HepG2 (cell line): Measurements from ENCODE around the gene MBOAT7. TPM values are rescaled to one million over a fixed set of nuclear protein-coding genes. Genes with fewer than 3 reads are reported as not detected.
A peak's percentile ranks its signal among the peaks of the same experiment; 100 is the strongest.

Source experiments
- ELF3 ChIP-seq: IDR thresholded peaks from 2 replicates; pipeline ENCODE4 v1.6.1; 2016; ENCODE audit warnings: missing genetic modification reagents, missing compliant biosample characterization
- EP300 ChIP-seq, 3 experiments: sonication (generic) in 1 of 3; formaldehyde crosslinking in 1 of 3; IDR thresholded peaks; 2 replicates each; pipeline versions ENCODE4 v1.5.1 to v1.6.1; 2011 to 2020; ENCODE audit warnings: low read depth in 2 of 3, low read length in 2 of 3, borderline replicate concordance in 1 of 3, improper control_type of control experiment in 1 of 3, mild to moderate bottlenecking in 1 of 3, missing genetic modification reagents in 1 of 3, moderate library complexity in 1 of 3
- HNF4A ChIP-seq: sonication (generic); formaldehyde crosslinking; IDR thresholded peaks from 2 replicates; pipeline ENCODE4 v1.4.0; 2020; ENCODE audit warnings: missing genetic modification reagents
- ISL2 ChIP-seq: sonication (generic); formaldehyde crosslinking; IDR thresholded peaks from 2 replicates; pipeline ENCODE4 v1.5.0; 2020; ENCODE audit warnings: missing genetic modification reagents
- KDM2A ChIP-seq: sonication (generic); formaldehyde crosslinking; IDR thresholded peaks from 2 replicates; pipeline ENCODE4 v1.4.0; 2020; ENCODE audit warnings: low read depth, missing genetic modification reagents, borderline replicate concordance
- KDM5B ChIP-seq: sonication (generic); formaldehyde crosslinking; IDR thresholded peaks from 2 replicates; pipeline ENCODE4 v1.4.0; 2020; ENCODE audit warnings: missing genetic modification reagents, mild to moderate bottlenecking, borderline replicate concordance
- MTA1 ChIP-seq: sonication (generic); formaldehyde crosslinking; IDR thresholded peaks from 2 replicates; pipeline ENCODE4 v1.4.0; 2020; ENCODE audit warnings: missing genetic modification reagents, mild to moderate bottlenecking, borderline replicate concordance
- SMAD3 ChIP-seq: sonication (generic); formaldehyde crosslinking; IDR thresholded peaks from 2 replicates; pipeline ENCODE4 v1.4.0; 2020; ENCODE audit warnings: missing genetic modification reagents
- SP1 ChIP-seq, 2 experiments: fragments of 450-650 bp in 1 of 2; sonication (generic) in 1 of 2; formaldehyde crosslinking in 1 of 2; IDR thresholded peaks; 2 replicates each; pipeline versions ENCODE4 v1.4.0 to v1.6.1; 2016 to 2020; ENCODE audit warnings: missing genetic modification reagents in 1 of 2
- TBP ChIP-seq: sonication (generic); formaldehyde crosslinking; IDR thresholded peaks from 2 replicates; pipeline ENCODE4 v1.5.0; 2020; ENCODE audit warnings: missing genetic modification reagents
- TSC22D2 ChIP-seq: sonication (generic); formaldehyde crosslinking; IDR thresholded peaks from 2 replicates; pipeline ENCODE4 v1.5.1; 2020; ENCODE audit warnings: missing genetic modification reagents, mild to moderate bottlenecking, borderline replicate concordance
- ZBTB20 ChIP-seq: sonication (generic); formaldehyde crosslinking; IDR thresholded peaks from 2 replicates; pipeline ENCODE4 v1.8.1; 2023; ENCODE audit warnings: missing genetic modification reagents, low read depth, mild to moderate bottlenecking, borderline replicate concordance
- ZNF205 ChIP-seq: IDR thresholded peaks from 2 replicates; pipeline ENCODE4 v1.6.1; 2018; ENCODE audit warnings: missing biosample characterization, missing genetic modification reagents
- ZNF616 ChIP-seq: sonication (generic); formaldehyde crosslinking; IDR thresholded peaks from 2 replicates; pipeline ENCODE4 v1.5.0; 2020; ENCODE audit warnings: low read depth, mild to moderate bottlenecking, missing genetic modification reagents
- polyA plus RNA-seq, 8 experiments: library from polyadenylated mRNA; depleted of rRNA in 3 of 8; stranded (reverse) in 7 of 8; unstranded in 1 of 8; fragments of >200 nt; fragmentation: Illumina TruSeq in 4 of 8; extraction: Trizol in 4 of 8; gene quantifications; 2 replicates each; pipeline versions ENCODE4 v1.2.1 to v1.2.3, GENCODE V29; 2011 to 2016; ENCODE audit warnings: low read depth in 4 of 8, missing spikeins in 1 of 8, mixed read lengths in 1 of 8; ENCODE audit not compliant: insufficient read depth in 1 of 8
- total RNA-seq, 5 experiments: library from RNA; depleted of rRNA; stranded (reverse); fragments of >200 nt; fragmentation: Illumina TruSeq; extraction: Trizol; gene quantifications; 2 replicates each; pipeline ENCODE4 v1.2.3, GENCODE V29; 2016; ENCODE audit warnings: low read depth in 1 of 5
- TF ChIP-seq, protein P1 (sequence below): IDR thresholded peaks from 2 replicates; pipeline ENCODE4 v1.6.1; 2016; ENCODE audit warnings: low read depth
- TF ChIP-seq, protein P2 (sequence below): sonication (generic); formaldehyde crosslinking; conservative IDR thresholded peaks from 2 replicates; pipeline ENCODE4 v1.8.0; 2022; ENCODE audit warnings: missing genetic modification reagents
- TF ChIP-seq, protein P3 (sequence below): sonication (generic); formaldehyde crosslinking; IDR thresholded peaks from 2 replicates; pipeline ENCODE4 v1.5.0; 2020; ENCODE audit warnings: missing genetic modification reagents
- TF ChIP-seq, protein P4 (sequence below): IDR thresholded peaks from 2 replicates; pipeline ENCODE4 v1.6.1; 2016; ENCODE audit warnings: low read depth, missing genetic modification reagents, missing compliant biosample characterization

MBOAT7 gene
- total and polyA plus RNA-seq, 2 of the 13 experiments (the other 11 are each of a cell fraction or from before 2014, with no cell fraction given): 22.2 to 25.5 TPM

DNA sequence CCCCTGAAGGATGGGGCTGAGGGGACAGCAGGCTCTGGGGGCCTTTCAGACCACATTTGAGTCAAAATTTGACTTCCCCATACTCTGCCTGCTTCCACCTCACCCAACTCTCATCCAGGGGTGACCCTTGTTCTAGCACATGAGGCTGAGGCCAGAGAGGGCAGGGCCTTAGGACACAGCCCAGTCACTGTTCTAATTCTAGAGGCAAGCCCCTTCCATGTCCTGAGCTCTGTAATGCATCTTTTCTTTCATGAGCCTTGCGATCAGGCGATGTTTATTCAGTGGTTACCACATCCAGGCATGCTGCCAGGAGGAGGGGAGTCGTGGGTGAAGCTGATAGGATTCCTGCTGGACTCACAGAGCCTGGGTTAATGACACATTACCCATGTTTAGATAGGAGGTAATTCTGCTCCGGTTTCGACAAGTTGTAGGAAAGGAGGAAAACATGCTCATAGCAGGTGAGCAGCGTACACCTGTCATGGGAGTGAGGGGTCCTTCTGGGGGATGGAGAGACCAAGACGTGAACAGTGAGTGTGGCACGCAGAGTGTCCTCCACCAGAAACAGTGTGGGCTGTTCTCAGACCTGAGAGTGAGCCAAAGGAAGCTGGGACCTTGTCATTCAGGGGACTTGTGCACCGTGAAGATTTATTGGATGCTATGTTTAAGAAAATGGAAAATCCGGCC is 20.6 kb upstream of the MBOAT7 start (continued):
- TF ChIP-seq, protein P1, sequence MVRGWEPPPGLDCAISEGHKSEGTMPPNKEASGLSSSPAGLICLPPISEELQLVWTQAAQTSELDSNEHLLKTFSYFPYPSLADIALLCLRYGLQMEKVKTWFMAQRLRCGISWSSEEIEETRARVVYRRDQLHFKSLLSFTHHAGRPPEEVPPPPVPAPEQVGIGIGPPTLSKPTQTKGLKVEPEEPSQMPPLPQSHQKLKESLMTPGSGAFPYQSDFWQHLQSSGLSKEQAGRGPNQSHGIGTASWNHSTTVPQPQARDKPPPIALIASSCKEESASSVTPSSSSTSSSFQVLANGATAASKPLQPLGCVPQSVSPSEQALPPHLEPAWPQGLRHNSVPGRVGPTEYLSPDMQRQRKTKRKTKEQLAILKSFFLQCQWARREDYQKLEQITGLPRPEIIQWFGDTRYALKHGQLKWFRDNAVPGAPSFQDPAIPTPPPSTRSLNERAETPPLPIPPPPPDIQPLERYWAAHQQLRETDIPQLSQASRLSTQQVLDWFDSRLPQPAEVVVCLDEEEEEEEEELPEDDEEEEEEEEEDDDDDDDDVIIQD (CRISPR knock-in tag): peak; percentile 48; the same call in 1 of the 2 replicates
- TF ChIP-seq TSC22D2 (0 out of 2 replicates have a peak, but pooled peaks have one; percentile 26), KDM2A (CRISPR knock-in tag) (peak; percentile 48; the same call in 1 of the 2 replicates), KDM5B (CRISPR knock-in tag) (0 out of 2 replicates have a peak, but pooled peaks have one; percentile 15), TBP (CRISPR knock-in tag) (no peak), EP300 (IDR thresholded peaks at IDR 0.05; ENCODE audit: low read depth in 2 of 2, low read length in 2 of 2) (peak; percentile 9 to 80; a peak in 3 of 4 replicates), EP300 (CRISPR knock-in tag; IDR thresholded peaks at IDR 0.05; ENCODE audit: borderline replicate concordance) (peak; percentile 71; the same call in 1 of the 2 replicates), ZBTB20 (CRISPR knock-in tag) (peak; percentile 3; the same call in 1 of the 2 replicates), ZNF205 (CRISPR knock-in tag) (peak; percentile 59; the same call in 1 of the 2 replicates), ISL2 (CRISPR knock-in tag) (peak; percentile 65), ELF3 (peak; percentile 56), SMAD3 (CRISPR knock-in tag) (peak; percentile 62; the same call in 1 of the 2 replicates), HNF4A (CRISPR knock-in tag) (peak; percentile 77), MTA1 (CRISPR knock-in tag) (0 out of 2 replicates have a peak, but pooled peaks have one; percentile 3), ZNF616 (CRISPR knock-in tag) (no peak), SP1 (IDR thresholded peaks at IDR 0.05) (no peak), SP1 (CRISPR knock-in tag; IDR thresholded peaks at IDR 0.05) (0 out of 2 replicates have a peak, but pooled peaks have one; percentile 26)
- TF ChIP-seq, protein P2, sequence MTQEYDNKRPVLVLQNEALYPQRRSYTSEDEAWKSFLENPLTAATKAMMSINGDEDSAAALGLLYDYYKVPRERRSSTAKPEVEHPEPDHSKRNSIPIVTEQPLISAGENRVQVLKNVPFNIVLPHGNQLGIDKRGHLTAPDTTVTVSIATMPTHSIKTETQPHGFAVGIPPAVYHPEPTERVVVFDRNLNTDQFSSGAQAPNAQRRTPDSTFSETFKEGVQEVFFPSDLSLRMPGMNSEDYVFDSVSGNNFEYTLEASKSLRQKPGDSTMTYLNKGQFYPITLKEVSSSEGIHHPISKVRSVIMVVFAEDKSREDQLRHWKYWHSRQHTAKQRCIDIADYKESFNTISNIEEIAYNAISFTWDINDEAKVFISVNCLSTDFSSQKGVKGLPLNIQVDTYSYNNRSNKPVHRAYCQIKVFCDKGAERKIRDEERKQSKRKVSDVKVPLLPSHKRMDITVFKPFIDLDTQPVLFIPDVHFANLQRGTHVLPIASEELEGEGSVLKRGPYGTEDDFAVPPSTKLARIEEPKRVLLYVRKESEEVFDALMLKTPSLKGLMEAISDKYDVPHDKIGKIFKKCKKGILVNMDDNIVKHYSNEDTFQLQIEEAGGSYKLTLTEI (CRISPR knock-in tag): no peak
- TF ChIP-seq, protein P3, sequence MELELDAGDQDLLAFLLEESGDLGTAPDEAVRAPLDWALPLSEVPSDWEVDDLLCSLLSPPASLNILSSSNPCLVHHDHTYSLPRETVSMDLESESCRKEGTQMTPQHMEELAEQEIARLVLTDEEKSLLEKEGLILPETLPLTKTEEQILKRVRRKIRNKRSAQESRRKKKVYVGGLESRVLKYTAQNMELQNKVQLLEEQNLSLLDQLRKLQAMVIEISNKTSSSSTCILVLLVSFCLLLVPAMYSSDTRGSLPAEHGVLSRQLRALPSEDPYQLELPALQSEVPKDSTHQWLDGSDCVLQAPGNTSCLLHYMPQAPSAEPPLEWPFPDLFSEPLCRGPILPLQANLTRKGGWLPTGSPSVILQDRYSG (CRISPR knock-in tag): no peak
- TF ChIP-seq, protein P4, sequence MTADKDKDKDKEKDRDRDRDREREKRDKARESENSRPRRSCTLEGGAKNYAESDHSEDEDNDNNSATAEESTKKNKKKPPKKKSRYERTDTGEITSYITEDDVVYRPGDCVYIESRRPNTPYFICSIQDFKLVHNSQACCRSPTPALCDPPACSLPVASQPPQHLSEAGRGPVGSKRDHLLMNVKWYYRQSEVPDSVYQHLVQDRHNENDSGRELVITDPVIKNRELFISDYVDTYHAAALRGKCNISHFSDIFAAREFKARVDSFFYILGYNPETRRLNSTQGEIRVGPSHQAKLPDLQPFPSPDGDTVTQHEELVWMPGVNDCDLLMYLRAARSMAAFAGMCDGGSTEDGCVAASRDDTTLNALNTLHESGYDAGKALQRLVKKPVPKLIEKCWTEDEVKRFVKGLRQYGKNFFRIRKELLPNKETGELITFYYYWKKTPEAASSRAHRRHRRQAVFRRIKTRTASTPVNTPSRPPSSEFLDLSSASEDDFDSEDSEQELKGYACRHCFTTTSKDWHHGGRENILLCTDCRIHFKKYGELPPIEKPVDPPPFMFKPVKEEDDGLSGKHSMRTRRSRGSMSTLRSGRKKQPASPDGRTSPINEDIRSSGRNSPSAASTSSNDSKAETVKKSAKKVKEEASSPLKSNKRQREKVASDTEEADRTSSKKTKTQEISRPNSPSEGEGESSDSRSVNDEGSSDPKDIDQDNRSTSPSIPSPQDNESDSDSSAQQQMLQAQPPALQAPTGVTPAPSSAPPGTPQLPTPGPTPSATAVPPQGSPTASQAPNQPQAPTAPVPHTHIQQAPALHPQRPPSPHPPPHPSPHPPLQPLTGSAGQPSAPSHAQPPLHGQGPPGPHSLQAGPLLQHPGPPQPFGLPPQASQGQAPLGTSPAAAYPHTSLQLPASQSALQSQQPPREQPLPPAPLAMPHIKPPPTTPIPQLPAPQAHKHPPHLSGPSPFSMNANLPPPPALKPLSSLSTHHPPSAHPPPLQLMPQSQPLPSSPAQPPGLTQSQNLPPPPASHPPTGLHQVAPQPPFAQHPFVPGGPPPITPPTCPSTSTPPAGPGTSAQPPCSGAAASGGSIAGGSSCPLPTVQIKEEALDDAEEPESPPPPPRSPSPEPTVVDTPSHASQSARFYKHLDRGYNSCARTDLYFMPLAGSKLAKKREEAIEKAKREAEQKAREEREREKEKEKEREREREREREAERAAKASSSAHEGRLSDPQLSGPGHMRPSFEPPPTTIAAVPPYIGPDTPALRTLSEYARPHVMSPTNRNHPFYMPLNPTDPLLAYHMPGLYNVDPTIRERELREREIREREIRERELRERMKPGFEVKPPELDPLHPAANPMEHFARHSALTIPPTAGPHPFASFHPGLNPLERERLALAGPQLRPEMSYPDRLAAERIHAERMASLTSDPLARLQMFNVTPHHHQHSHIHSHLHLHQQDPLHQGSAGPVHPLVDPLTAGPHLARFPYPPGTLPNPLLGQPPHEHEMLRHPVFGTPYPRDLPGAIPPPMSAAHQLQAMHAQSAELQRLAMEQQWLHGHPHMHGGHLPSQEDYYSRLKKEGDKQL: peak; percentile 72; the same call in 1 of the 2 replicates
